RWPE2 (cell line): ENCODE results near the gene NLRP4.

Source experiments
- ATAC-seq: fragments of 200-7000 bp; cut with Tn5 transposase; 3 replicates; pipeline ENCODE4 v1.9.1; 2021; ENCODE audit warnings: low read depth
- DNase-seq: peaks from one replicate; pipeline ENCODE4 v3.0.0-alpha.2; 2020; ENCODE audit warnings: low spot score
- H3K27ac ChIP-seq: fragments of 450-650 bp; 2 replicates; pipeline ENCODE4 v1.5.1; 2017; ENCODE audit warnings: mild to moderate bottlenecking; ENCODE audit not compliant: poor library complexity, severe bottlenecking
- H3K27me3 ChIP-seq: fragments of 250-450 bp; sonication (Bioruptor Pico); 2 replicates; pipeline ENCODE4 v1.5.1; 2021; ENCODE audit warnings: mild to moderate bottlenecking, moderate library complexity; ENCODE audit not compliant: insufficient read depth, poor library complexity, severe bottlenecking
- H3K36me3 ChIP-seq: fragments of 250-450 bp; sonication (Bioruptor Pico); 2 replicates; pipeline ENCODE4 v1.5.1; 2020; ENCODE audit warnings: low read depth, mild to moderate bottlenecking, moderate library complexity
- H3K4me1 ChIP-seq: fragments of 250-450 bp; sonication (Bioruptor Pico); 2 replicates; pipeline ENCODE4 v1.5.1; 2021; ENCODE audit warnings: mild to moderate bottlenecking, moderate library complexity; ENCODE audit not compliant: insufficient read depth, poor library complexity, severe bottlenecking
- H3K4me3 ChIP-seq: fragments of 250-450 bp; sonication (Bioruptor Pico); 2 replicates; pipeline ENCODE4 v1.5.1; 2021; ENCODE audit warnings: mild to moderate bottlenecking, moderate library complexity; ENCODE audit not compliant: severe bottlenecking
- H3K9me3 ChIP-seq: fragments of 250-450 bp; sonication (Bioruptor Pico); 2 replicates; pipeline ENCODE4 v1.5.1; 2021; ENCODE audit warnings: mild to moderate bottlenecking, moderate library complexity; ENCODE audit not compliant: severe bottlenecking
- TF ChIP-seq, protein P1 (sequence below): fragments of 450-650 bp; IDR thresholded peaks from one replicate; pipeline ENCODE4 v1.5.1; 2017; ENCODE audit warnings: mild to moderate bottlenecking, moderate library complexity; ENCODE audit not compliant: poor library complexity, severe bottlenecking

Gene NLRP4

DNA sequence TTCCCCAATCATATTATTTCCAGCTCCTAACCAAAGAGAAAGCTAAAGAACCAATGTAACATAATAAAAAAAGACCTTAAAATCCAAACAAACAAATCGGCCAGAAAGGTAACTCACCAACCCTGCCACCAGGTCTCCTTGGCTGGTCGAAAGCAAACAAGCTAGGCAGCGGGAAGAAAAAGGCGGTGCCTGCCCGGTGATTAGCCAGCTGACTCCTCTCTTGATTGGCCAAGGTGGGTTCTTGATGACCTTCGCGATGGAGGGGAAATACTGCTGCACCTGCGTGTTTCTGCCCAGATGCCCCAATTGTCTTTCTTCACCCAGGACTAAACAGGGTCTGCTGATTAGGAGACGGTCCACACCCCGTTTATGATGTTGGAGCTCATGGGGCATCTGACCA lies 4.5 kb upstream of the NLRP4 start, which contains the start of gene NLRP11:
Gene NLRP11 (minus strand): TSS at position 154 of the 400 bp plus-strand sequence. CDS start 13,825 bp downstream, outside the sequence.
- DNase-seq = no peak
- ATAC-seq = no peak
- TF ChIP-seq, protein P1, sequence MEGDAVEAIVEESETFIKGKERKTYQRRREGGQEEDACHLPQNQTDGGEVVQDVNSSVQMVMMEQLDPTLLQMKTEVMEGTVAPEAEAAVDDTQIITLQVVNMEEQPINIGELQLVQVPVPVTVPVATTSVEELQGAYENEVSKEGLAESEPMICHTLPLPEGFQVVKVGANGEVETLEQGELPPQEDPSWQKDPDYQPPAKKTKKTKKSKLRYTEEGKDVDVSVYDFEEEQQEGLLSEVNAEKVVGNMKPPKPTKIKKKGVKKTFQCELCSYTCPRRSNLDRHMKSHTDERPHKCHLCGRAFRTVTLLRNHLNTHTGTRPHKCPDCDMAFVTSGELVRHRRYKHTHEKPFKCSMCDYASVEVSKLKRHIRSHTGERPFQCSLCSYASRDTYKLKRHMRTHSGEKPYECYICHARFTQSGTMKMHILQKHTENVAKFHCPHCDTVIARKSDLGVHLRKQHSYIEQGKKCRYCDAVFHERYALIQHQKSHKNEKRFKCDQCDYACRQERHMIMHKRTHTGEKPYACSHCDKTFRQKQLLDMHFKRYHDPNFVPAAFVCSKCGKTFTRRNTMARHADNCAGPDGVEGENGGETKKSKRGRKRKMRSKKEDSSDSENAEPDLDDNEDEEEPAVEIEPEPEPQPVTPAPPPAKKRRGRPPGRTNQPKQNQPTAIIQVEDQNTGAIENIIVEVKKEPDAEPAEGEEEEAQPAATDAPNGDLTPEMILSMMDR = no peak
- Histone ChIP-seq H3K27me3 (no peaks in the 10 kb centered on the region), H3K9me3 (peaks cover 3% of the 10 kb centered on the region), H3K27ac (no peak within 1 kb of the TSS), H3K4me1 (no peaks in the 10 kb centered on the region), H3K4me3 (no peak within 1 kb of the TSS), H3K36me3 (no peaks in the 10 kb centered on the region)

DNA sequence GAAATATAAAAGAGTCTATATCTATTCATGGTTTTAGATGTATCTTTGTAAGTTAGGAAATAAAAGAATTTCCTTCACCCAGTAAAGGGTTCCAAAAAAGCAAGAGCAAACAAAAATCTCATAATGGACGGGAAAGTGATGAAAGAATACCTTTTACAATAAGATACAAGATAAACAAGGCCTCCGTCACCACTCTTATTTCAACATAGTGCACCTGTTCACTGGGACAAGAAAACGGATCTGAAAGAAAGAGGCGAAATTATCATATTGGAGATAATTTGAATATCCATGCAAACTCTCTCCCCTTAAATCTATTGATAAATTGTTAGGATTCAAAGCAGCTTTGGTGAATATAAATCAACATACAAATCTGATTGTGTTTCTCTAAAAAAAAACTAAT lies 3.7 kb upstream of the NLRP4 start:
- Histone ChIP-seq H3K9me3 (peaks cover 3% of the 10 kb centered on the region), H3K27ac (no peak overlapping the region), H3K27me3 (no peaks in the 10 kb centered on the region), H3K36me3 (no peaks in the 10 kb centered on the region), H3K4me3 (no peak overlapping the region), H3K4me1 (no peaks in the 10 kb centered on the region)
- TF ChIP-seq, protein P1 = no peak
- DNase-seq (no peak), ATAC-seq (no peak)

DNA sequence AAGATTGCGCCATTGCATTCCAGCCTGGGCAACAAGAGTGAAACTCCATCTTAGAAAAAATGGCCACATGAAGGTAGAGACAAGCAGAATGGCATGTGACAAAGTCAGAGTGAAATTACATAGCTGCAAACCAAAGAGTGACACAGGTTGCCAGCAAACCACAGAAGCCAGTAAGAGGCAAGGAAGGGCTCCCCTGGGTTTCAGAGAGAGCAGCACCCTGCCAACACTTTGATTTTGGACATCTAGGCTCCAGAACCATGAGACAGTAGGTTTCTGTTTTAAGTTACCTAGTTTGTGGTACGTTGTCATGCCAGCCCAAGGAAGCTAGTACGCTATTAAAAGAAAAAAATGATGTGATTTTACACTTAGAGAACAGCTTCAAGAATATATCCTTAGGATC lies 1.9 kb downstream of the NLRP4 start:
- no peaks in the 10 kb centered on the region for H3K27me3 ChIP-seq
- DNase-seq = no peak
- TF ChIP-seq, protein P1 = no peak
- no peak overlapping the region for H3K27ac ChIP-seq
- H3K4me1 ChIP-seq = no peaks in the 10 kb centered on the region
- peaks cover 3% of the 10 kb centered on the region for H3K9me3 ChIP-seq
- no peak overlapping the region for H3K4me3 ChIP-seq
- no peak for ATAC-seq
- no peaks in the 10 kb centered on the region for H3K36me3 ChIP-seq

DNA sequence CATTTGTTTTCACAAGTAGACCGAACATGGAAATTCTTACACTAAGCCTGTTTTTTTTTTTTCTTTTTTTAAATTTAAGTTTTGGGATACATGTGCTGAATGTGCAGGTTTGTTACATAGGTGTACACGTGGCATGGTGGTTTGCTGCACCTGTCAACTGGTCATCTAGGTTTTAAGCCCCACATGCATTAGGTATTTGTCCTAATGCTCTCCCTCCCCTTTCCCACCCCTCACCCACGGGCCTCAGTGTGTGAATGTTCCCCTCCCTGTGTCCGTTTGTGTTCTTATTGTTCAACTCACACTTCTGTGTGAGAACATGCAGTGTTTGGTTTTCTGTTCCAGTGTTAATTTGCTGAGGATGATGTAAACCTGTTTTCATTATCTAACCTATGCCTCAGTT lies 2.6 kb downstream of the NLRP4 start:
- H3K4me1 ChIP-seq = no peaks in the 10 kb centered on the region
- ATAC-seq (no peak), DNase-seq (no peak)
- no peaks in the 10 kb centered on the region for H3K36me3 ChIP-seq
- H3K9me3 ChIP-seq = peaks cover 3% of the 10 kb centered on the region
- no peaks in the 10 kb centered on the region for H3K27me3 ChIP-seq
- H3K4me3 ChIP-seq = no peak overlapping the region
- TF ChIP-seq, protein P1 = no peak
- no peak overlapping the region for H3K27ac ChIP-seq

DNA sequence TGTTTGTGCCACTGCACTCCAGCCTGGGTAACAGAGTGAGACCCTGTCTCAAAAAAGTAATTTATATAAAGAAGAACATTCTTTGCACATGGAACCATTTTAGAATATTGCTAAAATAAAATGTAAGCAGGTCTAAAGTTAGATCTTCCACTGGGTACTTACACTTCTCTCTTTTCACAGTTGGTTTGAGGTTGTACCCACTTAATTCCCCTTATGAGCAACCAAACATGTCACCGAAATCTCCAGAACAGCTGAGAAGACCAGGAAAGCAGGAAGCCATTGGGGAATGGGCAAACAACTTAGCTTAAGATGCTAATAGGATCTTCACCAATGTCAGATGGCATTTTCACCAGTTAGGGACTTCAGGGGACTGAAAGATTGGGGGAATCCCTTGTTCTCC lies 18.8 kb downstream of the NLRP4 start:
- DNase-seq = no peak

More for the DNA sequence above, 18.8 kb downstream of the NLRP4 start:
- ATAC-seq = no peak
- TF ChIP-seq, protein P1 = no peak
- H3K9me3 ChIP-seq = no peaks in the 10 kb centered on the region
- no peaks in the 10 kb centered on the region for H3K27me3 ChIP-seq
- H3K27ac ChIP-seq = no peak overlapping the region
- no peaks in the 10 kb centered on the region for H3K36me3 ChIP-seq
- no peaks in the 10 kb centered on the region for H3K4me1 ChIP-seq
- H3K4me3 ChIP-seq = no peak overlapping the region
